ENCODE data around the gene NFATC1.

The NFATC1 gene

GRCh38 chr18:79448621-79449020 lies 52.9 kb downstream of the NFATC1 start:
- ATAC-seq, result no peak

GRCh38 chr18:79449551-79450288 lies 54.0 kb downstream of the NFATC1 start:
- no peak for ATAC-seq
- no peak for TF ChIP-seq RARB (CRISPR knock-in tag; IDR thresholded peaks at IDR 0.05)

More at GRCh38 chr18:79448621-79449020, 52.9 kb downstream of the NFATC1 start:
- no peak for TF ChIP-seq CSRNP3 (CRISPR knock-in tag; IDR thresholded peaks at IDR 0.05)
- no peak for TF ChIP-seq ISL1 (CRISPR knock-in tag; IDR thresholded peaks at IDR 0.05)
- no peak for TF ChIP-seq OSR1 (CRISPR knock-in tag; IDR thresholded peaks at IDR 0.05)
- no peak for TF ChIP-seq PPARA (CRISPR knock-in tag; IDR thresholded peaks at IDR 0.05; ENCODE audit: borderline replicate concordance)
- no peak for TF ChIP-seq POU6F1 (CRISPR knock-in tag; IDR thresholded peaks at IDR 0.05; ENCODE audit: borderline replicate concordance, low read depth)
- no peak for TF ChIP-seq ARNTL (CRISPR knock-in tag; IDR thresholded peaks at IDR 0.05; ENCODE audit: borderline replicate concordance, low read depth)
- TF ChIP-seq ZFP30 (CRISPR knock-in tag; IDR thresholded peaks at IDR 0.05), result no peak
- TF ChIP-seq ZC3H10 (CRISPR knock-in tag; IDR thresholded peaks at IDR 0.05), result no peak
- TF ChIP-seq TSHZ2 (CRISPR knock-in tag; IDR thresholded peaks at IDR 0.05), result no peak
- TF ChIP-seq SNAI2 (CRISPR knock-in tag; IDR thresholded peaks at IDR 0.05), result no peak
- no peak for TF ChIP-seq BACH2 (CRISPR knock-in tag; IDR thresholded peaks at IDR 0.05; ENCODE audit: borderline replicate concordance)
- no peak for TF ChIP-seq CSDC2 (CRISPR knock-in tag; IDR thresholded peaks at IDR 0.05)
- TF ChIP-seq RARB (CRISPR knock-in tag; IDR thresholded peaks at IDR 0.05), result no peak

- no peak for ATAC-seq
- no peak for TF ChIP-seq ESRRG (CRISPR knock-in tag; IDR thresholded peaks at IDR 0.05)
- no peak for TF ChIP-seq OSR1 (CRISPR knock-in tag; IDR thresholded peaks at IDR 0.05)
- TF ChIP-seq SNAI2 (CRISPR knock-in tag; IDR thresholded peaks at IDR 0.05), result no peak
- TF ChIP-seq BACH2 (CRISPR knock-in tag; IDR thresholded peaks at IDR 0.05; ENCODE audit: borderline replicate concordance), result no peak
- no peak for TF ChIP-seq ZFP30 (CRISPR knock-in tag; IDR thresholded peaks at IDR 0.05)
- no peak for TF ChIP-seq CREB5 (CRISPR knock-in tag; IDR thresholded peaks at IDR 0.05; ENCODE audit: low read depth)
- TF ChIP-seq ZFP3 (CRISPR knock-in tag; IDR thresholded peaks at IDR 0.05), result no peak
- TF ChIP-seq TCF4 (CRISPR knock-in tag; IDR thresholded peaks at IDR 0.05; ENCODE audit: borderline replicate concordance), result no peak
- TF ChIP-seq POU6F1 (CRISPR knock-in tag; IDR thresholded peaks at IDR 0.05; ENCODE audit: borderline replicate concordance, low read depth), result no peak
- no peak for TF ChIP-seq ARNTL (CRISPR knock-in tag; IDR thresholded peaks at IDR 0.05; ENCODE audit: borderline replicate concordance, low read depth)
- TF ChIP-seq CSDC2 (CRISPR knock-in tag; IDR thresholded peaks at IDR 0.05), result no peak
- TF ChIP-seq ZNF565 (CRISPR knock-in tag; conservative IDR thresholded peaks at IDR 0.05; ENCODE audit: low read depth), result no peak
These were observed 54.8 kb downstream of the NFATC1 start for GRCh38 chr18:79450289-79451080.
